Stimulated activated effector memory CD8-positive, alpha-beta T cell treated with anti-CD3 and anti-CD28 coated beads, Interleukin-12 subunit alpha, Interleukin-12 subunit beta, amount 100 ng/mL, for 72 hours (primary cell): ENCODE results near the gene TMEFF2.
"Not testable (repeated sequence)": the region's sequence is repeated elsewhere in the genome, so short reads cannot be mapped to it uniquely, and the experiment has no call there.

Experiments used
- ATAC-seq: fragments of 150-1000 bp; cut with Tn5 transposase; 2 replicates; pipeline ENCODE4 v1.10.0; 2021
- DNase-seq, 2 donors: peaks; one replicate each; pipeline ENCODE4 v3.0.0; 2021 to 2022; ENCODE audit warnings: low spot score in 2 of 2
- H3K27ac Mint-ChIP-seq: one replicate; pipeline ENCODE4 v1.8.0; 2022; ENCODE audit warnings: mild to moderate bottlenecking, mixed read lengths
- H3K36me3 Mint-ChIP-seq: one replicate; pipeline ENCODE4 v1.8.0; 2022; ENCODE audit warnings: mild to moderate bottlenecking, mixed read lengths
- H3K4me1 Mint-ChIP-seq: one replicate; pipeline ENCODE4 v1.8.0; 2022; ENCODE audit warnings: mixed read lengths
- H3K4me3 Mint-ChIP-seq: one replicate; pipeline ENCODE4 v1.8.0; 2022; ENCODE audit warnings: mild to moderate bottlenecking, mixed read lengths
- H3K9me3 Mint-ChIP-seq: one replicate; pipeline ENCODE4 v1.8.0; 2022; ENCODE audit warnings: mixed read lengths

TMEFF2 gene

GRCh38 chr2:191922736-191923651 lies 271.7 kb downstream of the TMEFF2 start:
- ATAC-seq (no peak), DNase-seq (no peak)
- H3K9me3 Mint-ChIP-seq = no peaks in the 10 kb centered on the region
- H3K4me3 Mint-ChIP-seq = no peak overlapping the region
- no peaks in the 10 kb centered on the region for H3K36me3 Mint-ChIP-seq
- no peaks in the 10 kb centered on the region for H3K4me1 Mint-ChIP-seq
- H3K27ac Mint-ChIP-seq = no peak overlapping the region

GRCh38 chr2:191921650-191922049 lies 273.1 kb downstream of the TMEFF2 start:
- H3K4me3 Mint-ChIP-seq, H3K4me1 Mint-ChIP-seq, H3K9me3 Mint-ChIP-seq, ATAC-seq, DNase-seq, H3K27ac Mint-ChIP-seq, H3K36me3 Mint-ChIP-seq: not testable (repeated sequence)

GRCh38 chr2:191920502-191920901 lies 274.2 kb downstream of the TMEFF2 start:
- no peaks in the 10 kb centered on the region for H3K9me3 Mint-ChIP-seq
- DNase-seq (no peak), ATAC-seq (no peak)
- H3K4me1 Mint-ChIP-seq = no peaks in the 10 kb centered on the region
- H3K27ac Mint-ChIP-seq = no peak overlapping the region
- H3K36me3 Mint-ChIP-seq = no peaks in the 10 kb centered on the region
- H3K4me3 Mint-ChIP-seq = no peak overlapping the region

GRCh38 chr2:191917967-191918651 lies 276.6 kb downstream of the TMEFF2 start:
- Mint-ChIP-seq H3K4me3 (no peak overlapping the region), H3K9me3 (no peaks in the 10 kb centered on the region), H3K4me1 (no peaks in the 10 kb centered on the region), H3K27ac (no peak overlapping the region), H3K36me3 (no peaks in the 10 kb centered on the region)
- ATAC-seq (no peak), DNase-seq (no peak)

- Mint-ChIP-seq H3K27ac (no peak overlapping the region), H3K4me3 (no peak overlapping the region), H3K4me1 (no peaks in the 10 kb centered on the region), H3K36me3 (no peaks in the 10 kb centered on the region), H3K9me3 (no peaks in the 10 kb centered on the region)
- no peak for DNase-seq
- ATAC-seq = no peak
Measured at GRCh38 chr2:191917430-191917881, 277.3 kb downstream of the TMEFF2 start.

GRCh38 chr2:191916826-191917225 lies 277.9 kb downstream of the TMEFF2 start:
- ATAC-seq = no peak
- H3K4me1 Mint-ChIP-seq = no peaks in the 10 kb centered on the region
- H3K27ac Mint-ChIP-seq = no peak overlapping the region

GRCh38 chr2:191915750-191916149 lies 279.0 kb downstream of the TMEFF2 start:
- peaks cover under 1% of the 10 kb centered on the region for H3K4me1 Mint-ChIP-seq
- H3K27ac Mint-ChIP-seq = no peak overlapping the region
- no peak for DNase-seq
- no peak for ATAC-seq
- H3K4me3 Mint-ChIP-seq = no peak overlapping the region
- no peaks in the 10 kb centered on the region for H3K36me3 Mint-ChIP-seq
- H3K9me3 Mint-ChIP-seq = no peaks in the 10 kb centered on the region

More at GRCh38 chr2:191916826-191917225, 277.9 kb downstream of the TMEFF2 start:
- Mint-ChIP-seq H3K9me3 (no peaks in the 10 kb centered on the region), H3K36me3 (no peaks in the 10 kb centered on the region), H3K4me3 (no peak overlapping the region)
- no peak for DNase-seq

GRCh38 chr2:191913796-191914195 lies 280.9 kb downstream of the TMEFF2 start:
- no peak overlapping the region for H3K27ac Mint-ChIP-seq
- no peak overlapping the region for H3K4me3 Mint-ChIP-seq
- no peaks in the 10 kb centered on the region for H3K9me3 Mint-ChIP-seq
- peaks cover 6% of the 10 kb centered on the region for H3K4me1 Mint-ChIP-seq
- DNase-seq (no peak), ATAC-seq (no peak)
- H3K36me3 Mint-ChIP-seq = no peaks in the 10 kb centered on the region

- no peaks in the 10 kb centered on the region for H3K36me3 Mint-ChIP-seq
- no peak for DNase-seq
- no peaks in the 10 kb centered on the region for H3K9me3 Mint-ChIP-seq
- peaks cover 6% of the 10 kb centered on the region for H3K4me1 Mint-ChIP-seq
- H3K4me3 Mint-ChIP-seq = no peak overlapping the region
- no peak overlapping the region for H3K27ac Mint-ChIP-seq
- ATAC-seq = no peak
Measured at GRCh38 chr2:191912764-191913163, 282.0 kb downstream of the TMEFF2 start.

- no peaks in the 10 kb centered on the region for H3K36me3 Mint-ChIP-seq
- ATAC-seq = peak; percentile 88
- no peak for DNase-seq
- no peaks in the 10 kb centered on the region for H3K9me3 Mint-ChIP-seq
- H3K27ac Mint-ChIP-seq = no peak overlapping the region
- H3K4me1 Mint-ChIP-seq = peaks cover 6% of the 10 kb centered on the region
- no peak overlapping the region for H3K4me3 Mint-ChIP-seq
Measured at GRCh38 chr2:191910518-191910917, 284.2 kb downstream of the TMEFF2 start.

GRCh38 chr2:191908874-191909273 lies 285.9 kb downstream of the TMEFF2 start:
- Mint-ChIP-seq H3K36me3 (no peaks in the 10 kb centered on the region), H3K9me3 (no peaks in the 10 kb centered on the region), H3K4me1 (peaks cover 6% of the 10 kb centered on the region), H3K4me3 (no peak overlapping the region), H3K27ac (no peak overlapping the region)
- DNase-seq = no peak
- ATAC-seq = no peak

GRCh38 chr2:191907545-191907944 lies 287.2 kb downstream of the TMEFF2 start:
- no peaks in the 10 kb centered on the region for H3K36me3 Mint-ChIP-seq
- H3K27ac Mint-ChIP-seq = no peak overlapping the region
- H3K9me3 Mint-ChIP-seq = no peaks in the 10 kb centered on the region
- DNase-seq (no peak), ATAC-seq (no peak)
- H3K4me1 Mint-ChIP-seq = peaks cover 6% of the 10 kb centered on the region
- no peak overlapping the region for H3K4me3 Mint-ChIP-seq

- no peak overlapping the region for H3K4me3 Mint-ChIP-seq
- no peaks in the 10 kb centered on the region for H3K9me3 Mint-ChIP-seq
- peaks cover 6% of the 10 kb centered on the region for H3K4me1 Mint-ChIP-seq
- DNase-seq (no peak), ATAC-seq (peak; percentile 55)
- H3K36me3 Mint-ChIP-seq = no peaks in the 10 kb centered on the region
- H3K27ac Mint-ChIP-seq = no peak overlapping the region
Measured at GRCh38 chr2:191907091-191907490, 287.6 kb downstream of the TMEFF2 start.

- no peak overlapping the region for H3K27ac Mint-ChIP-seq
- peaks cover 1% of the 10 kb centered on the region for H3K4me1 Mint-ChIP-seq
- ATAC-seq (no peak), DNase-seq (no peak)
- no peak overlapping the region for H3K4me3 Mint-ChIP-seq
- no peaks in the 10 kb centered on the region for H3K9me3 Mint-ChIP-seq
- no peaks in the 10 kb centered on the region for H3K36me3 Mint-ChIP-seq
Measured at GRCh38 chr2:191905336-191905735, 289.4 kb downstream of the TMEFF2 start.

- DNase-seq (no peak), ATAC-seq (no peak)
- Mint-ChIP-seq H3K4me1 (no peaks in the 10 kb centered on the region), H3K27ac (no peak overlapping the region), H3K9me3 (no peaks in the 10 kb centered on the region), H3K4me3 (no peak overlapping the region), H3K36me3 (no peaks in the 10 kb centered on the region)
Measured at GRCh38 chr2:191901031-191901430, 293.7 kb downstream of the TMEFF2 start.

- no peak overlapping the region for H3K4me3 Mint-ChIP-seq
- H3K9me3 Mint-ChIP-seq = no peaks in the 10 kb centered on the region
- H3K4me1 Mint-ChIP-seq = no peaks in the 10 kb centered on the region
- ATAC-seq (no peak), DNase-seq (no peak)
- H3K27ac Mint-ChIP-seq = no peak overlapping the region
- no peaks in the 10 kb centered on the region for H3K36me3 Mint-ChIP-seq
Measured at GRCh38 chr2:191899410-191899809, 295.3 kb downstream of the TMEFF2 start.
